H1 (cell line): Measurements from ENCODE around the gene PGAP2. TPM values are rescaled to one million over a fixed set of nuclear protein-coding genes. Genes with fewer than 3 reads are reported as not detected.

Source experiments
- EZH2 ChIP-seq: fragments of 200-600 bp; sonication (generic); IDR thresholded peaks from 2 replicates; pipeline ENCODE4 v1.7.1; 2012; ENCODE audit warnings: low read depth, mild to moderate bottlenecking, moderate library complexity, low read length, inconsistent platforms; ENCODE audit not compliant: severe bottlenecking
- JUND ChIP-seq: IDR thresholded peaks from 2 replicates; pipeline ENCODE4 v1.6.1; 2011; ENCODE audit warnings: mild to moderate bottlenecking, improper control_type of control experiment, low read length
- polyA plus RNA-seq, 7 experiments: library from polyadenylated mRNA; depleted of rRNA in 3 of 7; stranded (reverse) in 5 of 7; unstranded in 2 of 7; fragments of >200 nt in 5 of 7; fragments of 200-250 nt in 2 of 7; gene quantifications; 1 replicate in 5 of 7; 2 replicates in 1 of 7; 4 replicates in 1 of 7; pipeline versions ENCODE4 v1.2.1 to v1.2.3, GENCODE V29; 2011 to 2013; ENCODE audit warnings: missing spikeins in 2 of 7, mixed read lengths in 2 of 7
- total RNA-seq: library from RNA; stranded (reverse); fragmentation: NEBNext Ultra II Directional; extraction: Animal tissue kit (Norgen Biotek cat#: 25700); gene quantifications from 2 replicates; pipeline ENCODE4 v1.2.1, GENCODE V29; 2021

PGAP2 gene
- total and polyA plus RNA-seq, 2 of the 8 experiments (the other 6 are each of a cell fraction or from before 2014, with no cell fraction given): 56.5 to 106 TPM

GRCh38 chr11:3822312-3822711 lies 14.0 kb downstream of the PGAP2 start (continued):
- TF ChIP-seq JUND (no peak), EZH2 (no peak)
